A673 (cell line): Measurements from ENCODE around the gene SLBP. TPM values are rescaled to one million over a fixed set of nuclear protein-coding genes. Genes with fewer than 3 reads are reported as not detected.

ENCODE experiments used
- BruUV-seq: library from RNA; stranded (reverse); fragments of 400-500 nt; replicated peaks from 2 replicates; lab custom pipeline; 2021; lab: Mats Ljungman, UMichigan
- CTCF ChIA-PET: fragments of 300-600 bp; sonication (Branson Sonifier 250); formaldehyde crosslinking; loops from one replicate; lab custom pipeline; 2022; ENCODE audit warnings: antibody characterized with exemption; lab: Charles Lee
- POLR2A ChIA-PET: fragments of 300-600 bp; sonication (Branson Sonifier 250); formaldehyde crosslinking; loops from one replicate; lab custom pipeline; 2022; ENCODE audit warnings: antibody characterized with exemption; ENCODE audit not compliant: low non-redundant PET; lab: Charles Lee
- DNase-seq: peaks from one replicate; pipeline ENCODE4 v3.0.0-alpha.2; 2015; ENCODE audit warnings: low spot score
- H3K27ac ChIP-seq: fragments of 200-600 bp; sonication (generic); 2 replicates; pipeline ENCODE4 v1.5.1; 2016; ENCODE audit warnings: mixed run types, low read depth, mild to moderate bottlenecking, mixed read lengths, antibody characterized with exemption, low read length; ENCODE audit not compliant: poor library complexity, severe bottlenecking
- H3K27me3 ChIP-seq: fragments of 200-600 bp; sonication (generic); replicated peaks from 2 replicates; pipeline ENCODE4 v1.6.1; 2017; ENCODE audit warnings: mixed run types, low read depth, mild to moderate bottlenecking, mixed read lengths, antibody characterized with exemption, low read length; ENCODE audit not compliant: insufficient read depth, poor library complexity
- H3K36me3 ChIP-seq: fragments of 200-600 bp; sonication (generic); 2 replicates; pipeline ENCODE4 v1.6.1; 2016; ENCODE audit warnings: mixed run types, mild to moderate bottlenecking, mixed read lengths, antibody characterized with exemption, low read length; ENCODE audit not compliant: insufficient read depth, poor library complexity, severe bottlenecking
- H3K4me1 ChIP-seq: fragments of 200-600 bp; sonication (generic); 2 replicates; pipeline ENCODE4 v1.6.1; 2017; ENCODE audit warnings: mixed run types, mild to moderate bottlenecking, mixed read lengths, antibody characterized with exemption, low read length; ENCODE audit not compliant: insufficient read depth, poor library complexity, severe bottlenecking
- H3K4me3 ChIP-seq: fragments of 200-600 bp; sonication (generic); 2 replicates; pipeline ENCODE4 v1.5.1; 2016; ENCODE audit warnings: low read depth, mixed run types, mild to moderate bottlenecking, mixed read lengths, low read length; ENCODE audit not compliant: poor library complexity, severe bottlenecking
- H3K9me3 ChIP-seq: fragments of 200-600 bp; sonication (generic); 2 replicates; pipeline ENCODE4 v1.6.1; 2016; ENCODE audit warnings: mixed run types, low read depth, mild to moderate bottlenecking, mixed read lengths, antibody characterized with exemption, low read length; ENCODE audit not compliant: poor library complexity, severe bottlenecking
- EZH2 ChIP-seq: fragments of 200-600 bp; sonication (generic); IDR thresholded peaks from 2 replicates; pipeline ENCODE4 v1.6.1; 2017; ENCODE audit warnings: borderline replicate concordance, low read depth, mild to moderate bottlenecking, mixed read lengths, antibody characterized with exemption, low read length; ENCODE audit not compliant: poor library complexity, severe bottlenecking
- intact Hi-C: fragments of 100-400 bp; cut with micrococcal nuclease; formaldehyde crosslinking; loops from one replicate; pipeline ENCODE4 v1.10.0; 2022; ENCODE audit not compliant: unreplicated experiment
- total RNA-seq: library from RNA; stranded (reverse); gene quantifications from 2 replicates; pipeline ENCODE4 v1.2.3, GENCODE V29; 2021
- TF ChIP-seq, protein P1 (sequence below): fragments of 300-800, 200-600 bp; sonication (generic); conservative IDR thresholded peaks from 2 replicates; pipeline ENCODE4 v1.5.1; 2017; ENCODE audit warnings: low read depth, mild to moderate bottlenecking, antibody characterized with exemption, low read length, moderate library complexity, mixed read lengths

The SLBP gene
- total RNA-seq, 1 experiment from 2014 or later, result 85.5 TPM

DNA sequence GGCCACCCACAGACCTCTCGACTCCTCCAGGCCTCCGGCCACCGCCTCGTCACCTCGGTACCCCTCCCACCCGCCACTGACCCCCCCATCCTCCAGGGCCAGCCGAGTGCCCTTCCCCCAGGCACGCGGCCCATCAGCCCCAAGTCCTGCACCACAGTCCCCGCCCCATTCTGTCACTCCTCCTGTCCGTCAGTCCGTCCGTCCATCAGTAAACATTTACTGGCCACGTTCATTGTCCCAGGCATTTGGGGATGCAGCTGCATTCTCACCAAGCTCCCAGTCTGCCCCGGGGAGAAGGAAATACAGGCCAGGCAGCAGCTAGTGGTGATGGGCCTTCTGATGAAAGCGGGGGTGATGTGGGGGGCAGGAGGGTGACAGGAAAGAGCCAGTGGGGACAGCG lies 45.7 kb upstream of the SLBP start:
- TF ChIP-seq, protein P1, sequence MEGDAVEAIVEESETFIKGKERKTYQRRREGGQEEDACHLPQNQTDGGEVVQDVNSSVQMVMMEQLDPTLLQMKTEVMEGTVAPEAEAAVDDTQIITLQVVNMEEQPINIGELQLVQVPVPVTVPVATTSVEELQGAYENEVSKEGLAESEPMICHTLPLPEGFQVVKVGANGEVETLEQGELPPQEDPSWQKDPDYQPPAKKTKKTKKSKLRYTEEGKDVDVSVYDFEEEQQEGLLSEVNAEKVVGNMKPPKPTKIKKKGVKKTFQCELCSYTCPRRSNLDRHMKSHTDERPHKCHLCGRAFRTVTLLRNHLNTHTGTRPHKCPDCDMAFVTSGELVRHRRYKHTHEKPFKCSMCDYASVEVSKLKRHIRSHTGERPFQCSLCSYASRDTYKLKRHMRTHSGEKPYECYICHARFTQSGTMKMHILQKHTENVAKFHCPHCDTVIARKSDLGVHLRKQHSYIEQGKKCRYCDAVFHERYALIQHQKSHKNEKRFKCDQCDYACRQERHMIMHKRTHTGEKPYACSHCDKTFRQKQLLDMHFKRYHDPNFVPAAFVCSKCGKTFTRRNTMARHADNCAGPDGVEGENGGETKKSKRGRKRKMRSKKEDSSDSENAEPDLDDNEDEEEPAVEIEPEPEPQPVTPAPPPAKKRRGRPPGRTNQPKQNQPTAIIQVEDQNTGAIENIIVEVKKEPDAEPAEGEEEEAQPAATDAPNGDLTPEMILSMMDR, result no peak
- no peak for TF ChIP-seq EZH2
- BruUV-seq, result no TSS peak
- Histone ChIP-seq H3K4me3 (no peak overlapping the region), H3K27ac (no peak overlapping the region), H3K27me3 (no peaks in the 10 kb centered on the region), H3K36me3 (no peaks in the 10 kb centered on the region), H3K9me3 (no peaks in the 10 kb centered on the region), H3K4me1 (no peaks in the 10 kb centered on the region)
- intact Hi-C loops, result no loop called here
- POLR2A ChIA-PET, result no interaction called here
- no peak for DNase-seq
- CTCF ChIA-PET, result no interaction called here

DNA sequence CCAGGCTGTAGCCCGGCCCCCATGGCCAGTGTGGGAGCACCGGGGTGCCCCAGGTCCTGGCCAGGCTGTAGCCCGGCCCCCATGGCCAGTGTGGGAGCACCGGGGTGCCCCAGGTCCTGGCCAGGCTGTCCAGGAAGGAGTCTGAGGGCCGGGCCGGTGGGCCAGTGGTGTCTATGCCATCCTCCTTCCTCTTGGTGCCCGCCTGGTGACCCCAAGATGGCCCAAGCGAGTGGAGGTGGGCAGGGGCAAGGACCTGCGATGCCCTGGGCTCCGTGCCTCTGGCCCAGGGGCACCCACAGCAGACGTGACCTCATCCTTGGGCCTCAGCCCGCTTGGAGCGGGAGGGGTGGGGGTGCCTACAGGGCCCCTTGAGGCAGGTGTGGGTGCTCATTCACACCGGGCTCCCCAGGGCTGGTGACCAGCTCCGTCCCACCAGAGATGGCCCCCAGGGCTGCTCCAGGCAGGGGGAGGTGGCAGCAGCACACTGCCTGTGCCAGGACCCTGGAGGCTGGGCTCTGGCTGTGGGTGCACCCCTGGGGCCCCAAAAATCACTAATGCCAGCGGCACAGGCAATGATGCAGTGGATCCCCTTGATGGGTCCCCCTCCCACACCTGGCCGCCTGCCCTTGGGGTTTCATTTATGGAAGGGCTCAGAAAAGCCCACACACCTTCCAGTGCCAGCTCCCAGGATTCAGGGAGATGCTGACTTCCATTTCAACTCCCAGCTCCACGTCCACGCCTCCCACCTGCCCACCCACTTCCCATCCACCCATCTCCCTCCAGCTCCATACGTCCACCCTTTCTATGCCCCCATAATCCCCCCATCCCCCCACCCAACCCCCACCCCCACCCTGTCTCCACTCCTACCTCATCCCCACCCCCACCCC lies 45.0 kb upstream of the SLBP start:
- TF ChIP-seq EZH2, result no peak
- TF ChIP-seq, protein P1, result no peak
- Histone ChIP-seq H3K27ac (no peak overlapping the region), H3K9me3 (no peaks in the 10 kb centered on the region), H3K4me1 (no peaks in the 10 kb centered on the region), H3K36me3 (no peaks in the 10 kb centered on the region), H3K27me3 (no peaks in the 10 kb centered on the region), H3K4me3 (no peak overlapping the region)
- POLR2A ChIA-PET, result no interaction called here
- CTCF ChIA-PET, result no interaction called here
- intact Hi-C loops, result no loop called here
- DNase-seq, result no peak
- BruUV-seq, result no TSS peak

DNA sequence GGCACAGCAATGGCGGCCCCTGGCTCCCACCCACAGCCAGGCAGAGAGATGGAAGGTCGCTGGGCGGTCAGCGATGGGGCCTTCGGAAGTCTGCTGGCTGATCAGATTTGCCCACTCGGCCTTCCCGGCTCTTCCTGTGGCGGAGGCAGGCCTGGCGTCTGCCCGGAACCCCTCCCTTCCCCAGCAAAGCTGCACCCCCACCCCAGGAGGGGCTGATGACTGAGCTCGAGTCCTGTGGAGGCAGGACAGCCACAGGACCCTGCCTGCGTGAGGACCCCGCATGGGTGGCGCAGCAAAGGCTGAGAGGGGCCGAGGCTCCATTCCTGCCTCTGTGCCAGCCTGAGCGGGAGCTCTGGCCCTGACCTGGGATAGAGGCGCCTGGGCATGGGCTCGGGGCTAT lies 44.0 kb upstream of the SLBP start:
- Histone ChIP-seq H3K27me3 (no peaks in the 10 kb centered on the region), H3K9me3 (no peaks in the 10 kb centered on the region), H3K36me3 (no peaks in the 10 kb centered on the region), H3K4me3 (no peak overlapping the region), H3K4me1 (no peaks in the 10 kb centered on the region), H3K27ac (no peak overlapping the region)
- DNase-seq, result no peak
- ChIA-PET POLR2A (no interaction called here), CTCF (no interaction called here)
- no TSS peak for BruUV-seq
- TF ChIP-seq EZH2, result no peak
- TF ChIP-seq, protein P1, result no peak
- intact Hi-C loops, result no loop called here
